PC-3 (cell line): ENCODE measurements around the gene SORL1. TPM values are rescaled to one million over a fixed set of nuclear protein-coding genes. Genes with fewer than 3 reads are reported as not detected.

Source experiments
- ATAC-seq: fragments of 200-7000 bp; cut with Tn5 transposase; 2 replicates; pipeline ENCODE4 v1.9.1; 2020; ENCODE audit warnings: mild to moderate bottlenecking, moderate library complexity
- BruUV-seq: library from RNA; stranded (reverse); fragments of 400-500 nt; replicated peaks from 2 replicates; lab custom pipeline; 2021; lab: Mats Ljungman, UMichigan
- CTCF ChIA-PET: fragments of 300-600 bp; sonication (Branson Sonifier 250); formaldehyde crosslinking; loops from one replicate; lab custom pipeline; 2022; ENCODE audit warnings: antibody characterized with exemption; lab: Charles Lee
- POLR2A ChIA-PET: fragments of 300-600 bp; sonication (Branson Sonifier 250); formaldehyde crosslinking; loops from one replicate; lab custom pipeline; 2022; ENCODE audit warnings: antibody characterized with exemption; ENCODE audit not compliant: unreplicated experiment; lab: Charles Lee
- DNase-seq: peaks from one replicate; pipeline ENCODE4 v3.0.0-alpha.2; 2015
- H2AFZ ChIP-seq: fragments of 300-600 bp; sonication (generic); 2 replicates; pipeline ENCODE4 v1.6.0; 2016; ENCODE audit warnings: antibody characterized with exemption, low read length
- H3F3A ChIP-seq: fragments of 300-600 bp; sonication (generic); one replicate; pipeline ENCODE4 v1.6.0; 2017; ENCODE audit warnings: antibody characterized with exemption, low read length, control low read depth, mild to moderate bottlenecking; ENCODE audit not compliant: unreplicated experiment
- H3K27ac ChIP-seq: fragments of 300-600 bp; sonication (generic); 2 replicates; pipeline ENCODE4 v1.5.1; 2016; ENCODE audit warnings: mild to moderate bottlenecking, low read length
- H3K27me3 ChIP-seq: fragments of 300-600 bp; sonication (generic); 2 replicates; pipeline ENCODE4 v1.6.1; 2016; ENCODE audit warnings: low read length, mixed read lengths
- H3K36me3 ChIP-seq: fragments of 300-600 bp; sonication (generic); 2 replicates; pipeline ENCODE4 v1.6.1; 2016; ENCODE audit warnings: low read depth, mixed run types, low read length, mixed read lengths
- H3K4me1 ChIP-seq: fragments of 300-600 bp; sonication (generic); 2 replicates; pipeline ENCODE4 v1.5.1; 2016; ENCODE audit warnings: low read length; ENCODE audit not compliant: insufficient read depth
- H3K4me2 ChIP-seq: fragments of 300-600 bp; sonication (generic); 2 replicates; pipeline ENCODE4 v1.6.0; 2016; ENCODE audit warnings: low read length
- H3K4me3 ChIP-seq: fragments of 300-600 bp; sonication (generic); 2 replicates; pipeline ENCODE4 v1.5.1; 2016; ENCODE audit warnings: mild to moderate bottlenecking, low read length, mixed read lengths
- H3K79me2 ChIP-seq: fragments of 300-600 bp; sonication (generic); 2 replicates; pipeline ENCODE4 v1.6.1; 2017; ENCODE audit warnings: low read length, mixed read lengths
- H3K9ac ChIP-seq: fragments of 300-600 bp; sonication (generic); 2 replicates; pipeline ENCODE4 v1.6.0; 2016; ENCODE audit warnings: mild to moderate bottlenecking, low read length
- H3K9me2 ChIP-seq: fragments of 300-600 bp; sonication (generic); replicated peaks from 2 replicates; pipeline ENCODE4 v1.6.1; 2016; ENCODE audit warnings: mixed run types, low read length, mixed read lengths
- H3K9me3 ChIP-seq: fragments of 300-600 bp; sonication (generic); 2 replicates; pipeline ENCODE4 v1.6.1; 2016; ENCODE audit warnings: low read length, mixed read lengths
- H4K20me1 ChIP-seq: fragments of 300-600 bp; sonication (generic); 2 replicates; pipeline ENCODE4 v1.6.1; 2016; ENCODE audit warnings: low read length, mixed read lengths
- EZH2 ChIP-seq: fragments of 300-600 bp; sonication (generic); IDR thresholded peaks from one replicate; pipeline ENCODE4 v1.6.1; 2017; ENCODE audit warnings: antibody characterized with exemption, mild to moderate bottlenecking, low read length; ENCODE audit not compliant: unreplicated experiment
- EZH2phosphoT487 ChIP-seq: fragments of 300-600 bp; sonication (generic); IDR thresholded peaks from 2 replicates; pipeline ENCODE4 v1.6.1; 2018; ENCODE audit warnings: mild to moderate bottlenecking, antibody characterized with exemption, low read length, borderline replicate concordance
- intact Hi-C: fragments of 100-400 bp; cut with micrococcal nuclease; formaldehyde crosslinking; loops from 2 replicates; pipeline ENCODE4 v1.9.0; 2023
- total RNA-seq: library from RNA; depleted of rRNA; stranded (reverse); fragments of >200 nt; gene quantifications from 2 replicates; pipeline ENCODE4 v1.2.3, GENCODE V29; 2014
- TF ChIP-seq, protein P1 (sequence below): fragments of 300-600 bp; sonication (generic); conservative IDR thresholded peaks from 2 replicates; pipeline ENCODE4 v1.5.1; 2017; ENCODE audit warnings: antibody characterized with exemption, low read depth, mild to moderate bottlenecking, low read length

Gene SORL1
- total RNA-seq, 1 experiment from 2014 or later, result 53.7 TPM

DNA sequence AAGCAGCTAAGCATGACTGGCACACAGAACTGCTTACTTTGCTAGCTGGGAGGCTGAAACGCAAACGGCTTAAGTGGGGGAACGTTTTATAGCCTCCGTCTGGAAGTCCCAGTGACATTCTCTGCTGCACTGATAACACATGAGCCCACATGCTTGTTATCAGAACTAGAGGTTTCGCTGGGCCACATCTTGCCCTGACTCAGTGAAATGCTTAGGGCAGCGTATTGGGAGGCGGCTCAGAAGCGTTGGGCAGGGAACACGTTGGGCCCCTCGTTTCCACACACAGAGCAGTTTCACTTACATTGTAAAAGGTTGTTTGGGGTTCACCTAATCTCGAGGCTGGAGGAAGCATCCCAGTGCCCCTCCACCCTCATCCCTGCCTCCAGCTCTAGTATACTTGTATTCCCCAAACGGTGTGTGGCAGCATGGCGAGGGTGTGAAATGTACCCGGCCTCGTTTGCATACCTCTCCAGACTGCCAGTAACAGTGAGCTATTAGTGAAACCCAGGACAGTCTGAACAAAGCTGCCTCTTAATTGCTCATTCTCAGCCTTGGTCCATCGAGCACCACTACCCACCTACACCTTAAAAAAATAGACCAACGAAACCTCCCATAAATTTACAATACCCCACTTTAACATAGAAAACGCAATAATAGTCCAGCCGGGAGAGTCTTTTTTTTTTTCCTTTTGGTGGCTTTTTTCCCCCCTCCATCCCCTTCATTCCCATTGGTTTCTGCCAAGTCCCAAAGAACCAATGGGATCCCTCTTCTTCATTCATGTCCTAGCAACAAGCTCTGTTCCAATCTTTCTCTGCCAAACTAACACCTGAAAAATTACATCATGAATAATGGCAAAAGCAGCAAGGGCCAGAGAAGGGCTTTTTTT lies 219.4 kb downstream of the SORL1 start:
- Histone ChIP-seq H3F3A (no peaks in the 10 kb centered on the region), H3K4me3 (no peak overlapping the region), H3K4me2 (no peak overlapping the region), H3K9ac (no peak overlapping the region), H2AFZ (no peak overlapping the region), H3K79me2 (no peaks in the 10 kb centered on the region), H3K36me3 (no peaks in the 10 kb centered on the region), H3K27me3 (no peaks in the 10 kb centered on the region), H4K20me1 (no peaks in the 10 kb centered on the region), H3K27ac (no peak overlapping the region), H3K9me2 (no peaks in the 10 kb centered on the region), H3K9me3 (no peaks in the 10 kb centered on the region), H3K4me1 (peaks cover 11% of the 10 kb centered on the region; the same call in 1 of the 2 replicates)
- intact Hi-C loops, result no loop called here
- no peak for ATAC-seq
- no peak for DNase-seq
- POLR2A ChIA-PET, result no interaction called here
- BruUV-seq, result no TSS peak
- no peak for TF ChIP-seq EZH2phosphoT487
- TF ChIP-seq, protein P1, sequence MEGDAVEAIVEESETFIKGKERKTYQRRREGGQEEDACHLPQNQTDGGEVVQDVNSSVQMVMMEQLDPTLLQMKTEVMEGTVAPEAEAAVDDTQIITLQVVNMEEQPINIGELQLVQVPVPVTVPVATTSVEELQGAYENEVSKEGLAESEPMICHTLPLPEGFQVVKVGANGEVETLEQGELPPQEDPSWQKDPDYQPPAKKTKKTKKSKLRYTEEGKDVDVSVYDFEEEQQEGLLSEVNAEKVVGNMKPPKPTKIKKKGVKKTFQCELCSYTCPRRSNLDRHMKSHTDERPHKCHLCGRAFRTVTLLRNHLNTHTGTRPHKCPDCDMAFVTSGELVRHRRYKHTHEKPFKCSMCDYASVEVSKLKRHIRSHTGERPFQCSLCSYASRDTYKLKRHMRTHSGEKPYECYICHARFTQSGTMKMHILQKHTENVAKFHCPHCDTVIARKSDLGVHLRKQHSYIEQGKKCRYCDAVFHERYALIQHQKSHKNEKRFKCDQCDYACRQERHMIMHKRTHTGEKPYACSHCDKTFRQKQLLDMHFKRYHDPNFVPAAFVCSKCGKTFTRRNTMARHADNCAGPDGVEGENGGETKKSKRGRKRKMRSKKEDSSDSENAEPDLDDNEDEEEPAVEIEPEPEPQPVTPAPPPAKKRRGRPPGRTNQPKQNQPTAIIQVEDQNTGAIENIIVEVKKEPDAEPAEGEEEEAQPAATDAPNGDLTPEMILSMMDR, result no peak
- no peak for TF ChIP-seq EZH2
- CTCF ChIA-PET, result interaction anchor here (0.7 kb wide), 1 partner anchor 85 kb away, joined by 4 read pairs; no protein-coding TSS in a partner anchor

DNA sequence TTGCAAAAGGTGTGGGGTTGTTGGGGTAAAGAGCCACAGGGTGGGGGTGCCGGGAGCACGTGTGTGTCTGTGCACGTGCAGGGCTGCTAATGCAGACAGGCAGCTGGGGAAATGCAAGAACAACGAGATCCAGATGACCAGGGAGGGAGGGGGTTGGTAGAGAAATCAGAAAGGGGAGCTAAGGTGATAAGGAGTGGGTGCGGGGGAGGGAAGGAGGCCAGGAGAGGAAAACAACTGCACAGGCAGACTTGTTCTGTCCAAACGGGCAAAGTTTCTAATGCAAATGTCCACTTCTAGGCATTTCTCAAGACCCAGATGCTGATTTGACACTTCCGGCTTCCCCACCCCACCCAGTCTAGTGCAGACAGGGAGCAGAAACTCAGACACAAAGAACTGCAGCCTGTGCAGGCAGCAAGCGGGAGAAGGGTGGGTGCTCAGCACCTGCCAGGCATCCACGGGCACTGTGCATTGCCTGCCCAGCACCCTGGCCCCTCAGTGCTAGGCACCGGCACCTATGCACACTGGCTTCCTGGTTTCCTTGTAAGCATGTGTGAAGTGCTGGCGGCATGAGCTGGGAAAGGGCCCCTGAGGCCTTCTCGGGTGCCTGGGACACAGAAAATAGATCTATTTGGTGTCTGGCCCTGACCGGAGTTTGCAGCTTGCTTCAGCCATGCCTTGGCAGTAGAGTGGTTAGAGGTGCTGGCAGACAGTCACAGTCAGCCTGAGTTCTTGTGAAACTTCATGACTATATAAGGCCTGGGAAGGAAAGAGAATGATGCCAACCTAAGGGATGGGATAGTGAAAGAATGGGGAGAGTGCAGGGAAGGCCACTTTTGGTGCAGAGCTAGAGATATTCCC lies 220.7 kb downstream of the SORL1 start:
- no peak overlapping the region for H3K9ac ChIP-seq
- no peaks in the 10 kb centered on the region for H3K9me2 ChIP-seq
- ChIA-PET POLR2A (no interaction called here), CTCF (no interaction called here)
- no peak overlapping the region for H3K4me2 ChIP-seq
- no TSS peak for BruUV-seq
- no peaks in the 10 kb centered on the region for H3K36me3 ChIP-seq
- no peak for DNase-seq
- no peaks in the 10 kb centered on the region for H3K9me3 ChIP-seq
- no peaks in the 10 kb centered on the region for H3K79me2 ChIP-seq
- intact Hi-C loops, result no loop called here
- H3F3A ChIP-seq, result no peaks in the 10 kb centered on the region
- no peak overlapping the region for H3K4me3 ChIP-seq
- peaks cover 11% of the 10 kb centered on the region; the same call in 1 of the 2 replicates for H3K4me1 ChIP-seq
- H3K27ac ChIP-seq, result no peak overlapping the region
- H3K27me3 ChIP-seq, result no peaks in the 10 kb centered on the region
- no peaks in the 10 kb centered on the region for H4K20me1 ChIP-seq
- no peak overlapping the region for H2AFZ ChIP-seq
- TF ChIP-seq EZH2, result no peak
- no peak for TF ChIP-seq EZH2phosphoT487
- TF ChIP-seq, protein P1, result no peak
- ATAC-seq, result no peak
